SW 1271 (cell line): Measurements from ENCODE around the gene ALG2.
"Not testable (repeated sequence)": the region's sequence is repeated elsewhere in the genome, so short reads cannot be mapped to it uniquely, and the experiment has no call there.

Experiments used
- DNase-seq, 2 experiments: peaks; one replicate each; lab custom pipeline; 2025; lab: John Stamatoyannopoulos, UW

Gene ALG2

GRCh38 chr9:99237849-99238248, 16.1 kb upstream of the ALG2 start:
- not testable (repeated sequence) for DNase-seq

- no peak for DNase-seq
These were observed 15.6 kb upstream of the ALG2 start for GRCh38 chr9:99237356-99237755.

- no peak for DNase-seq
These were observed 14.3 kb upstream of the ALG2 start for GRCh38 chr9:99235926-99236634.

DNA sequence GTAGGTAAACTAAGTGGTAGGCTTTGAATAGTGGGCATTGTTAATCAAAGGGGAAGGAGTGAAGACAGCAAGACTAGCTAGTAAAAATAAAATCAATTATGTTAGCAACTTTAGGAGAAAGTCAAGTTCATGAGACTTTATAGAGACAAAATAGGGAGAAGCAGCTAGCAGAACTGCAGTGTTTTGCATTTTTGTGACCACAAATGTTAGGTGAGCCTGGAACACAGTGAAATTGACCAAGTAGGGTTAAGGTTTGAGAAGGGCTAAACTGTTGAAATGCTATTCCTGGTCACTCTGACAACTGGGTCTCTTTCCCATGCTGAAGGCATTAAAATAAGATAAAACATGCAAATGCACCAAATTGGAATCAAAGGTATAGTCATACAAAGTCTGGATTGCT, 13.3 kb upstream of the ALG2 start:
- DNase-seq: no peak

DNA sequence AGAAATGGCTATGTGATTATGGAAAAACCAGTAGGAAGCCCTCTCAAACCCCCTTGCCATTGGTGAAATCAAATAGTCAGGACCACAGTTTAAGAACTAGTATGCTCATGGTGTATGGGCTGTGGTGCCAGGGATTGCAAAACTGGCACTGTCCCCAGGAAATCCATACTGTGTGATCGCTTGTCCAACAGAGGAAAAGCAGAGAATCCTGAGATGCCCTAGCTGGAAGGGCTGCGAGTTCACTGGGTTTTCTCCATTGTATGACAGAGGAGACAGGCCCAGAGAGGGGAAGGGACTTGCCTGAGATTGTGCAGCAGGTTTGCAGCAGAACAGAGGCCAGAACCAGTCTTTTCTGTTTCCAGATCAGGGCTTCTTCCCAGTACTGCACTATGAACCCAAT, 12.9 kb upstream of the ALG2 start:
- no peak for DNase-seq

DNA sequence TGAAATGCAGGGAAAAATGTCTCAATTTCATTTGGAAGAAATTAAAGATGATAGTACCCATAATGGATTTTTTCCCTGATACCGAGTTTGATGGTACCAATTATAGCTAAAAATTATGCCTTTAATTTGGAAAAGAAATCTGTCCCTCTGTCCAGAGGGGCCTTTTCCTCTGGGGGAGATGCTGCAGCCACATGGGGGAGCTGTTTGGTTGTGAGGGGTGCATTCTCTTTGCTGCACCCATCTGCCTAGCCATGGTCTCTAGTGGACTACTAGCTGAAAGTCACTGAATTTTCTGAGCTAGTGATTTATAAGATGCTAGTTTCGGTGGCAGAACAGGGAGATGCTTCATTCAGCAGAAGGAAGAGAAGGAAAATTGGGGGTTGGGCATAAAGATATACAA, 10.0 kb upstream of the ALG2 start:
- DNase-seq: peak in 1 of 2 experiments; percentile 12

- no peak for DNase-seq
These were observed 8.5 kb upstream of the ALG2 start for GRCh38 chr9:99230206-99230605.

GRCh38 chr9:99226054-99226453, 4.3 kb upstream of the ALG2 start:
- DNase-seq: no peak

DNA sequence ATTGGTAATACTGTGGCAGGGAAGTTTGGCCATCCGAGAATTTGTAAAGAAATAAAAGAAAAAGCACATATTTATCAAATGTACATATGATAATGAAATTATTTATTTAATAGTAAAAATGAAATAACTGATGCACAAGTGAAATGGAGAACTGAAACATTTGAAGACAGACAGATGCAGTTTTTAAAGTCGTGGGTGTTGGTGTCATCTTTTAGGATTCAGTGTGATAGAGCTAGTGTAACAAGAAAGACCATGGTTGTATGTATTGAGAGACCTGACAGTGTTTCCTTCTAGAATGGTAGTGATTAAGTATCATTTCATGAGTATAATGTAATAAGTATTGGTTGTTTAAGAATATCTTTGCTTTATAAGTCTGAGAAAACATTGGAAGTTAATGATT, 2.7 kb upstream of the ALG2 start:
- no peak for DNase-seq

- no peak for DNase-seq
These were observed 901 bp upstream of the ALG2 start for GRCh38 chr9:99222416-99223270.

DNA sequence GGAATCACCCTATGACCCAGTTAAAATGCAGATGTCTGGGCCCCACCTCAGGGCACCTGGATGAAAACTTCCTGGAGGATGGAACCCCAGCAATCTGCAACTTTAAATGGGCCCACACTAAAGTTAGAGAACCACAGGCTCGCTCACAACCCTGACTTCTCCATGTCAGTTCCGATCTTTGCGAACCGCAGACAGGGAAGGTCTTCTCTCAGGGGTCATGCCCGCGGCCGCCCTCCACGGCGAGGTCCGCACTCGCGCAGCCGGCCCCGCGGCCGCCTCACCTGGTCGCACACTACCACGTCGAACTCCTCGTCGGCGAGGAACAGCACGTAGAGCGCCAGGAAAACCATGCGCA, 499 bp downstream of the ALG2 start:
- DNase-seq: peak in 1 of 2 experiments; percentile 41

GRCh38 chr9:99220011-99220410, 1.7 kb downstream of the ALG2 start:
- DNase-seq: no peak

GRCh38 chr9:99216073-99216472, 5.7 kb downstream of the ALG2 start:
- DNase-seq: no peak

- no peak for DNase-seq
These were observed 8.5 kb downstream of the ALG2 start for GRCh38 chr9:99213197-99213596.

DNA sequence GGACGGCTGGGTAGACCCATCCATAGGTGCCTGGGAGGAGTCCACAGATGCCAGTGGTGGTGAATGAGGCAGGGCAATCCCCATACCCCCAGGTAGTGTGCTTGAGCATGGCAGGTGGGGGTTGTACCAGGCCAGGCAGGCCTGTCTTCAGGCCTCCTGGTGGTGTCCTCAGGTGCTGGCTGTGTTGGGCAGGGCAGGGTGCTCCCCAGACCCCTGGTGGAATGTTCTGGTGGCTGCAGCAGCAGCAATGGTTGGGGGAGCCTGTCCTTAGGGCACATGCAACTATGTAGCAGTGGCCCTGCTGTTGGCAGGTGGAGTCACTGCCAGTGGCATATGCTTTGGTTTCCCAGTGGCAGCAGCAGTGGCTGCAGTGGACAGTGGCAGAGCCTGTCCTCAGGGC, 10.0 kb downstream of the ALG2 start:
- no peak for DNase-seq

DNA sequence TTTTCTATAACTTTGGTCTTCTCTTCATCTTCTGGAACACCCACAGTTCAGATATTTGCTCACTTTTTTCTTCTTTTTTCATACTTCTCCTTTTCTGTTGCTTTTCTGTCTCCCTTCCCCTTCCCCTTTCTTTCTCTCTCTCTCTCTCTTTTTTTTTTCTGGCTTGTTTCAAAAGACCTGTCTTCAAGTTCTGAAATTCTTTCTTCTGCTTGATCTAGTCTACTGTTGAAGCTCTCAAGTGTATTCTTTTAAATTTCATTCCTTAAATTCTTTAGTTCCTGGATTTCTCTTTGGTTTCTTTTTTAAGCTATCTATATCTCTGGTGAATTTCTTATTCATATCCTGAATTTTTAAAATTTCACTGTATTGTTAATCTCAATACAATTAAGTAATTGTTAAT, 11.2 kb downstream of the ALG2 start:
- DNase-seq: no peak

- DNase-seq: no peak
These were observed 20.1 kb downstream of the ALG2 start for GRCh38 chr9:99201603-99202002.

DNA sequence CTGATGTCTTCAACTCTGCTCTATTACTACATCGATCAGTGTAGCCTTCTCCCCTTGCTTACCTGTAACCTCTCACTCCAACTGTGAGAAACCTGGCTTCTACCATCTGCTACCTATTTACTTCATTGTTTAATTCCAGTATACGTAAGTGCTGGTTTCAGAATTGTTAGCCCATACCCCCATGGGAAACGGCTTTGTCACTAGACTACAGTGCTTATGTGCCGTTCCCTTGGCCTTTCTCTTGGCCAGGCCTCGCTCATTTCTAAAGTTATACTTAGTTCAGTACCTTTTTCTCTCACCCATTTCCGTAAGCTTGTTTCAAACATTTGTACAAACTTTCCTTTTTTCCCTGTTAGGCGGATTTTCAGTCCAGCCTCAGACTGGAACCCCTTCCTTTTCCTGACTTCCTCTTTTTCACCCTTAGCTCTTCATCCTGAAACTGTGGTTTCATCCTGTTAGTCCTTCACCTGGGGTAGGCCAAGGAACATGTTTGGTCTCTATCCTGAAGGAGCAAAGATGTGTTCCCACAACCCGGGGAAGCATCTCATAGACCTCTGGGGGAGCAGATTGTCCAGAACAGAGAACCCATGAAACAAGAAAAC, 21.7 kb downstream of the ALG2 start:
- no peak for DNase-seq

GRCh38 chr9:99197987-99198386, 23.8 kb downstream of the ALG2 start:
- no peak for DNase-seq

DNA sequence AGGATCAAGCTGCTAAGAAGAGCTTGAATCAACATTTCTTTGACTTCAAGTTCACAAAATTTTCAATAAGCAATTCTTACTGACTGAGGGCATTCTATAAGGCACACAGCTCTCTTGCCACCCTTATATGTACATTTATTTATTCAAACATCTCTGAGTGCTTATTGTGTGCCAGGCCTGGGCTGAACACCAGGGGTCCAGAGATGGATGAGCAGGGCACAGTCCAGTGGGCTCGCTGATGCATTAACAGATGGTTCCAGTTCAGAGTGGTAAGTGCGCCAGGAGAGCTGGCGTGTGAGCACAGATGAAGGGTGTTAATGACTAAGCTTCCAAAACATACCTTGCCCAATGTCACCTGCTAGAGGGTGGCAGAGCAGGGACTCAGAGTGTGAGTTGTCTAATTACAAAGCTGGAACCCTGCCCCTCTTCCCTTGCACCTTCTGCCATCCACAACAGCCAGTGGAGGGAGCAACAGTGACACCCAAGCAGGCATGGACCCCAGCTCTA, 24.6 kb downstream of the ALG2 start:
- DNase-seq: no peak

DNA sequence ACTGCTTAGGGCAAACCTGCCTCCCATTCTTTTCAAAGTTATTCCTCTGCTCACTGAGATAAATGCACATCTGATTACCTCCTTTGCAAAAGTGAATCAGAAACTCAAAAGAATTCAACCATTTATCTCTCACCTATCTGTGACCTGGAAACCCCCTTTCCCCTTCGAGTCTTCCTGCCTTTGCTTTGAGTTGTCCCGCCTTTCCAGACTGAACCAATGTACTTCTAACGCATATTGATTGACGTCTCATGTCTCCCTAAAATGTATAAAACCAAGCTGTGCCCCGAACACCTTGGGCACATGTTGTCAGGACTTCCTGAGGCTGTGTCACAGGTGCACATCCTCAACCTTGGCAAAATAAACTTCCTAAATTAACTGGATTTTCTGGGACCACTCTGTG, 25.3 kb downstream of the ALG2 start:
- not testable (repeated sequence) for DNase-seq

- DNase-seq: no peak
These were observed 28.3 kb downstream of the ALG2 start for GRCh38 chr9:99193466-99193821.
